ENCODE results near the gene SLC7A5. TPM values are rescaled to one million over a fixed set of nuclear protein-coding genes. Genes with fewer than 3 reads are reported as not detected.

The SLC7A5 gene
- total RNA-seq, 2 donors from 2014 or later = 3.3 to 232 TPM

DNA sequence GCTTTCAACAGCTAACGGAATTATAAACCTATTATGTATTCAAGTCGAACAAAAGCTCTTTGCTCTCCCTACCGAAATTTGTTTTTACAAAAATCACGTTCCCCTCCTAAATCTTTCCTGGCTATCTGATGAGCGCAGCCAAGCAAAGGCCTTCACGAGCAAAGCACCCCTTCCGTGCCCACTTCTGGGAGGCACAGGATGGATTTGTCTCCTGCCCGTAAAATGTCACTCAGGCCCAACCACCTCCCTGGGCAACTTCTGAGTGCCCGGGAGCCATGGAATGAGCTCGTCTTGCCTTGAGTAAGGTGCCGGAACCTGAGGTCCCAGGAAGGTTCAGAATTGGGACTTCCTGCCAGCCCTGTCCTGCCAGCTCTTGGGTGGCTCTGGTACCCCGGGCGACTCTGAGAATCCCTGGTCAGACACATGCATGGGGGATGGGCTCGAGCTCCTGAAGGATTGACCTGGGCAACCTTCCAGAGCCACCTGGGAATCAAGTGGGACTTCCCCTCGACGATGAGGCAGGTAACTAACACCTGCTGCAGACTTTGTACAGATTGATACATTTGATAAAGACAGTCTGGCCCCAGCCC lies 19.8 kb downstream of the SLC7A5 start:
- Histone ChIP-seq H3K27ac (no peak overlapping the region), H3K9me3 (no peaks in the 10 kb centered on the region), H3K4me1 (replicated peaks) (peaks cover 3% of the 10 kb centered on the region), H3K4me3 (no peak overlapping the region), H3K36me3 (no peaks in the 10 kb centered on the region), H3K27me3 (replicated peaks; ENCODE audit: insufficient read depth) (no peaks in the 10 kb centered on the region)
- intact Hi-C loops (cut with DNase I) = loop anchor here (5.0 kb wide), 1 partner anchor 57 kb away; no protein-coding TSS in a partner anchor
- DNase-seq (ENCODE audit: low spot score) = no peak
- no peak for TF ChIP-seq POLR2AphosphoS5 (IDR thresholded peaks at IDR 0.05)
- TF ChIP-seq POLR2A (IDR thresholded peaks at IDR 0.05) = no peak
- TF ChIP-seq, protein P1, sequence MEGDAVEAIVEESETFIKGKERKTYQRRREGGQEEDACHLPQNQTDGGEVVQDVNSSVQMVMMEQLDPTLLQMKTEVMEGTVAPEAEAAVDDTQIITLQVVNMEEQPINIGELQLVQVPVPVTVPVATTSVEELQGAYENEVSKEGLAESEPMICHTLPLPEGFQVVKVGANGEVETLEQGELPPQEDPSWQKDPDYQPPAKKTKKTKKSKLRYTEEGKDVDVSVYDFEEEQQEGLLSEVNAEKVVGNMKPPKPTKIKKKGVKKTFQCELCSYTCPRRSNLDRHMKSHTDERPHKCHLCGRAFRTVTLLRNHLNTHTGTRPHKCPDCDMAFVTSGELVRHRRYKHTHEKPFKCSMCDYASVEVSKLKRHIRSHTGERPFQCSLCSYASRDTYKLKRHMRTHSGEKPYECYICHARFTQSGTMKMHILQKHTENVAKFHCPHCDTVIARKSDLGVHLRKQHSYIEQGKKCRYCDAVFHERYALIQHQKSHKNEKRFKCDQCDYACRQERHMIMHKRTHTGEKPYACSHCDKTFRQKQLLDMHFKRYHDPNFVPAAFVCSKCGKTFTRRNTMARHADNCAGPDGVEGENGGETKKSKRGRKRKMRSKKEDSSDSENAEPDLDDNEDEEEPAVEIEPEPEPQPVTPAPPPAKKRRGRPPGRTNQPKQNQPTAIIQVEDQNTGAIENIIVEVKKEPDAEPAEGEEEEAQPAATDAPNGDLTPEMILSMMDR (IDR thresholded peaks at IDR 0.05) = no peak
- WGBS = 49% methylated on average over 16 of the region's 16 CpGs

- no peaks in the 10 kb centered on the region for H3K27me3 ChIP-seq (replicated peaks; ENCODE audit: insufficient read depth)
- intact Hi-C loops (cut with DNase I) = no loop called here
- no peak overlapping the region for H3K27ac ChIP-seq
- no peaks in the 10 kb centered on the region for H3K36me3 ChIP-seq
- no peak for DNase-seq (ENCODE audit: low spot score)
- TF ChIP-seq POLR2AphosphoS5 (IDR thresholded peaks at IDR 0.05) = no peak
- TF ChIP-seq, protein P1 (IDR thresholded peaks at IDR 0.05) = no peak
- TF ChIP-seq POLR2A (IDR thresholded peaks at IDR 0.05) = no peak
- WGBS = 68% methylated on average over 18 of the region's 18 CpGs
- no peaks in the 10 kb centered on the region for H3K9me3 ChIP-seq
- no peaks in the 10 kb centered on the region for H3K4me1 ChIP-seq (replicated peaks)
- H3K4me3 ChIP-seq = no peak overlapping the region
Measured at GRCh38 chr16:87848676-87849345, 20.5 kb downstream of the SLC7A5 start.

GRCh38 chr16:87847785-87848675 lies 21.3 kb downstream of the SLC7A5 start:
- H3K27me3 ChIP-seq (replicated peaks; ENCODE audit: insufficient read depth) = no peaks in the 10 kb centered on the region
- H3K9me3 ChIP-seq = no peaks in the 10 kb centered on the region
- DNase-seq (ENCODE audit: low spot score) = no peak
- H3K4me3 ChIP-seq = no peak overlapping the region
- TF ChIP-seq, protein P1 (IDR thresholded peaks at IDR 0.05) = no peak
- no peak for TF ChIP-seq POLR2A (IDR thresholded peaks at IDR 0.05)
- no peaks in the 10 kb centered on the region for H3K4me1 ChIP-seq (replicated peaks)
- 70% methylated on average over 28 of the region's 28 CpGs for WGBS
- intact Hi-C loops (cut with DNase I) = no loop called here
- H3K27ac ChIP-seq = no peak overlapping the region
- H3K36me3 ChIP-seq = no peaks in the 10 kb centered on the region

DNA sequence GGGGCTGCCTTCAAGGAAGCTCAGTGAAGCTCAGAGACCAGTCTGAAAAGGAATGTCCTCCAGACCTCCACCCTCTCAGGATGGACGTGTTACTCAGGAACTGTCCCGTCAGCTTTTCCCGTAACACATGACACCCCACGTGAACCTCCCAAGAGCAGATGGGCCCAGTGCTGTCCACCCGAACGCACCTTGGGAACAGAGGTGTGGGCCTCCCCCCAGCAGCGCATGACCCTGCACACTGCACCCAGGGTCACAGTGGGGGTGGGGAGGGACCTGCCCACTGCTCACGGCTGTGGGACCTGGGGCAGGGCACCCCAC lies 21.9 kb downstream of the SLC7A5 start:
- WGBS = 89% methylated on average over 8 of the region's 8 CpGs
- no peak for TF ChIP-seq POLR2A (IDR thresholded peaks at IDR 0.05)
- no peak for TF ChIP-seq POLR2AphosphoS5 (IDR thresholded peaks at IDR 0.05)
- TF ChIP-seq, protein P1 (IDR thresholded peaks at IDR 0.05) = no peak
- intact Hi-C loops (cut with DNase I) = no loop called here

More for the DNA sequence above, 21.9 kb downstream of the SLC7A5 start:
- Histone ChIP-seq H3K27ac (no peak overlapping the region), H3K9me3 (no peaks in the 10 kb centered on the region), H3K36me3 (no peaks in the 10 kb centered on the region), H3K4me3 (no peak overlapping the region), H3K27me3 (replicated peaks; ENCODE audit: insufficient read depth) (no peaks in the 10 kb centered on the region), H3K4me1 (replicated peaks) (no peaks in the 10 kb centered on the region)
- no peak for DNase-seq (ENCODE audit: low spot score)

All from prostate gland (tissue), 2 donors.